Epithelial cell of esophagus (primary cell): ENCODE data around the gene EGFL6.

Source experiments
- DNase-seq: peaks from one replicate; pipeline ENCODE4 v3.0.0; 2010; ENCODE audit warnings: low read depth
- H3K4me3 ChIP-seq: 2 replicates; pipeline ENCODE4 v1.5.1; 2011; ENCODE audit warnings: mild to moderate bottlenecking, low read length, control low read depth
- CTCF ChIP-seq: IDR thresholded peaks from 2 replicates; pipeline ENCODE4 v1.5.1; 2011; ENCODE audit warnings: low read depth, mild to moderate bottlenecking, low read length, control low read depth, inconsistent platforms; ENCODE audit not compliant: insufficient read depth; ENCODE audit errors: missing control alignments

Gene EGFL6

GRCh38 chrX:13552892-13553291 is 16.5 kb upstream of the EGFL6 start:
- no peak for DNase-seq
- TF ChIP-seq CTCF, result no peak
- no peak overlapping the region for H3K4me3 ChIP-seq

GRCh38 chrX:13565511-13565910 is 3.9 kb upstream of the EGFL6 start:
- no peak for TF ChIP-seq CTCF
- H3K4me3 ChIP-seq, result no peak overlapping the region
- no peak for DNase-seq

DNA sequence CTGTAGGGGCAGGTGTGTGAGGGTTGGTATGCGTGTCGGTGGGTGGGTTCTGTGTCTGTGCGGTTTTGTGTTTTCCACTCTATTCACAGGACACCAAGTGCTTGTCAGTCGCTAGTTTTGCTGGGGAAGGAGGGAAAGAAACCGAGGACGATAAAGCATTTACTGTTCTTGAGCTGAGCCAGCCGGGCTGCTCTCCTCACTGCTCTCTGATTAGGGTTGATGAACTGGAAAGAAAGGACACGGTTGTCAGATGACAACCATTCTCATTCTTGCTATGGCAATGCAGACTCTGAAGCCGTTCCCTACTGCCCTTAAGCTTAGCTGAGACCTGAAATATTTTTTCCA is 832 bp downstream of the EGFL6 start:
- no peak overlapping the region for H3K4me3 ChIP-seq
- no peak for DNase-seq
- no peak for TF ChIP-seq CTCF

- H3K4me3 ChIP-seq, result no peak overlapping the region
- DNase-seq, result no peak
- no peak for TF ChIP-seq CTCF
Measured at GRCh38 chrX:13571136-13571535, 1.7 kb downstream of the EGFL6 start.

- no peak for DNase-seq
- no peak for TF ChIP-seq CTCF
- H3K4me3 ChIP-seq, result no peak overlapping the region
Measured at GRCh38 chrX:13574600-13574999, 5.2 kb downstream of the EGFL6 start.

DNA sequence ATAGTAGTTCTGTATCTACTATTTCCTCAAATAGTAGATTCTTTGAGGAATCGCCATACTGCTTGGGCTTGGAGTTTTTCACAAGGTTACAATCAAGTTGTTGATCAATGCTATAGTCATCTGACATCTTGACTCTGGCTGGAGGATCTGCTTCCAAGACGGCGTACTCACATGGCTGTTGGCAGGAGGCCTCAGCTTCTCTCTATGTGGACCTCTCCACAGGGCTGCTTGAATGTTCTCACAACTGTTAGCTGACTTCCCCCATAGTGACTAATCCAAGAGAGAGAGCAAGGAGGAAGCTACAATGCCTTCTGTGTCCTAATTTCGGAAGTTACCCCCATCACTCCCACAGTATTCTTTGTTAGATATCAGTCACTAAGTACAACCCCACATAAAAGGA is 10.3 kb downstream of the EGFL6 start:
- TF ChIP-seq CTCF, result no peak
- H3K4me3 ChIP-seq, result no peak overlapping the region
- DNase-seq, result no peak

- DNase-seq, result no peak
- H3K4me3 ChIP-seq, result no peak overlapping the region
- TF ChIP-seq CTCF, result no peak
Measured at GRCh38 chrX:13581554-13581953, 12.2 kb downstream of the EGFL6 start.
